HG03432 (cell line): Measurements from ENCODE around the gene ADH7.
"Not testable (repeated sequence)": the region's sequence is repeated elsewhere in the genome, so short reads cannot be mapped to it uniquely, and the experiment has no call there.

ENCODE experiments used
- ATAC-seq: cut with Tn5 transposase; IDR thresholded peaks from one replicate; pipeline ENCODE4 v1.9.1; 2021; ENCODE audit warnings: mild to moderate bottlenecking, moderate library complexity; ENCODE audit not compliant: unreplicated experiment

Gene ADH7

DNA sequence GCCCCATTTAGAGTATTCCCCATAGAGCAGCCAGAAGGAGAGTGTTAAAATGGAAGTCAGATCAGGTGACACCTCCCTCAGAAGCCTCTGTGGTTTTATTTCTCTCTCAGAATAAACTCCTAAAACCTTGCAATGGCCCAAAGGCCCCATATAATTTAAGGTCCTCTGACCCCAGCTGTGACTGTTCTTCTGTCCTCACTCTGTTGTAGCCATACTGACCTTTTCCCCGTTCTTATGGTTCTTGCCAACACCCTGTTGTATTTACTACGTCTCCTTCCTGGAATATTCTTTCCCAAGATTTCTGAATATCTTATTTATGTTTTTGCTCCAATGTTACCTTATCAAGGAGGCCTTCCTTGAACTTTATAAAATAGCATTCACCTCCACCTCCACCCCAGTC is 18.0 kb downstream of the ADH7 start:
- ATAC-seq: no peak

DNA sequence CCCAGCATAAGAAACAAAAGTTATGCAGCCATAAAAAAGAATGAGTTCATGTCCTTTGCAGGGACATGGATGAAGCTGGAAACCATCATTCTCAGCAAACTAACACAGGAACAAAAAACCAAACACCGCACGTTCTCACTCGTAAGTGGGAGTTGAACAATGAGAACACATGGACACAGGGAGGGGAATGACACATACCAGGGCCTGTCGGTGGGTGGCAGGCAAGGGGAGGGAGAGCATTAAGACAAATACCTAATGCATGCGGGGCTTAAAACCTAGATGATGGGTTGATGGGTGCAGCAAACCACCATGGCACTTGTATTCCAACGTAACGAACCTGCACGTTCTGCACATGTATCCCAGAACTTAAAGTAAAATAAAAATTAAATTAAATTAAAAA is 19.4 kb downstream of the ADH7 start:
- ATAC-seq: not testable (repeated sequence)

DNA sequence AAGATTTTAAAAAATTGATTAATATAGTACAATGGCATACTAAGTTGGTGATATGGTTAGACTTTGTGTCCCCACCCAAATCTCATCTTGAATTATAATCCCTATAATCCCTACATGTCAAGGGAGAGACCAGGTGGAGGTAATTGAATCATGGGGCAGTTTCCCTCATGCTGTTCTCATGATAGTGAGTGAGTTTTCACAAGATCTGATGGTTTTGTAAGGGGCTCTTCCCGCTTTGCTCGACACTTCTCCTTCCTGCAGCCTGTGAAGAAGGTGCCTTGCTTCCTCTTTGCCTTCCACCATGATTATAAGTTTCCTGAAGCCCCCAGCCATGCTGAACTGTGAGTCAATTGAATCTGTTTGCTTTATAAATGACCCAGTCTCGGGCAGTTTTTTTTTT is 20.2 kb downstream of the ADH7 start:
- ATAC-seq: not testable (repeated sequence)

DNA sequence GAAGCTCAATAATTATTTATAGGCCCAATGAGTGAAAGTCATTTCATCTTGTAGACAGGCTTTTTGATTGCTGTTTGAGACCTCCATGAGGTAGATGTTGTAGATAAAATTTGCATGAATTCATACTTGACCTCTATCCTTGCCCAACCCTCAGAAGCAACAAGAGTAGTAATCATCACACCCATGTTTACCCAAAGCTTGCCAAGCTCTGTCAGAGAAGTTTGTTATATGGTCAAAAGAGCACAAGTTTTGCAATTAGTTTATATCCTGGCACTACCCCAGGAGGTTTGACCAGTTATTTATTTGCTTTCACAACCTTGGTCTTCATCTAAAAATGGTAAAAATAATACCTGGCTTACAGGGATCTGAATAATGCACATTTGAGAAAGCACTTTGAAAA is 20.7 kb downstream of the ADH7 start:
- no peak for ATAC-seq

DNA sequence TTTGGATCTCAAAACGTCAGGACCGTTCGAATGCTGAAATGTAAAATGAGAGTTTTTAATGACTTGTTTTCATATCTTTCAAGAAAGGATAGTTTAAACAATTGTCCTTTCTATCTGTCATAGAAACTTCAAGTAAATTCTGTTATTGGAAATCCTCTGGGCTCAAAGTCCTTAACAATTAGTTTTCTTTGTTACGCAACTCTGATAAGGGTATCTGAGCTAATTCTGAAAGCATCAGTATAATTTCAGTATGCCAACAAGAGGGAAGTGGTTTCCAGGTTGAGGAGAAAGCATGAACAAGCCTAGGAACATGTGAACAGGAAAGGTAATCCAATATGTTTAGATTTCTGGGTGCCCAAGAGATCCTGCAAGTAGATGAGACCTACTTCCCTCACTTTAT is 22.0 kb downstream of the ADH7 start:
- no peak for ATAC-seq

DNA sequence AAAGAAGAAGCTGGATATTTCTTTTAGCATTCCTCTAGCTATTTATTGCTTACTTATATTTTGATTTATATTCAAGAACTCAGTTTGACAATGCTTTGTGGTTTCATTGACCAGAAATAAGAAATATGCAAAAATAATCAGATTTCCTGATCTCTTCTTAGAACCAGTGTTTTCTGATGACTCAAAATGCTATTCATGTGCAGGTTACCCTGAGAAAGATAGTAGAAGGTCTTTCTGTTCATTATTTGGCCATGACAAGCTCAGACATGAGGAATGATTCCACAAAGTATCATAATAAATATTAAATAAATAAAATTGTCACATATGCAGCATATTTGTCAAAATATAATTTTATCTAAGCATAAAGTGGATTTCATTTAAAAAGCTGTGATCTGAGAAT is 24.1 kb downstream of the ADH7 start:
- ATAC-seq: no peak

DNA sequence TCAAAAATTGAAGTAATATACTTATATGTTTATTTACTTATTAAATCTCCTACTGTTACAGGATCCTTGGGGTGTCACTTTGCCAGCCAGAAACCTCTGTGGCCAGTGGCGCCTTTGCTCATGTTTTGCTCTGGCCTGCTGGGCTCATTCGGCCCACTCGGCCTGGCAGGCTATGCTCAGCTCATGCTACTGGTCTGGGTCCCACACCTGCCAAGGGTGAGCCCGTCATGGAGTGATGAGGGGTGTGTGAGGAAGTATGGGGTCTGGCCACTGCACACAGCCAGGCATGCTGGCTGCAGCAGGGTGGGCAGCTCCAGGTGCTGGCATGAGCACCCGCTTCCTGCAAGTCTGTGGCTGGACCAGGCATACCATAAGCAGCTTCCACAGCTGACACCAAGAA is 25.1 kb downstream of the ADH7 start:
- no peak for ATAC-seq

DNA sequence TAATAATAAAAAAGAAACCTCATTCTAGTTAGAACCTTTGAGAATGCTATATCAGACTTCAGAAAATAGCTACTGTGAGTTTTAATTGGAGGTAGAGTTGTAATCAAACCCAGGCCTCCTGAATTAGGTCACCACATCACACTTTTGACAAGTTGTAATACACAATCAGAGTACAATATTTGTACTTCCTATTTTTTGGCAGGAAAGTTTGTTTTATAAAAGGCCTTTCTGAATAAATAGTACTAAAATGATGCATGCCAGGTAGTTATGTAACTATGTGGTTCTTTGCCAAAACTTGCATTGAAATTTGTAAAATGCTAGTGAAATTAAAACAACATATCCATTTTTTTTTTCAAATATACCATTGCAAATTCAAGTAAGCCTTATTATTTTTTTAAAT is 26.8 kb downstream of the ADH7 start:
- ATAC-seq: no peak

DNA sequence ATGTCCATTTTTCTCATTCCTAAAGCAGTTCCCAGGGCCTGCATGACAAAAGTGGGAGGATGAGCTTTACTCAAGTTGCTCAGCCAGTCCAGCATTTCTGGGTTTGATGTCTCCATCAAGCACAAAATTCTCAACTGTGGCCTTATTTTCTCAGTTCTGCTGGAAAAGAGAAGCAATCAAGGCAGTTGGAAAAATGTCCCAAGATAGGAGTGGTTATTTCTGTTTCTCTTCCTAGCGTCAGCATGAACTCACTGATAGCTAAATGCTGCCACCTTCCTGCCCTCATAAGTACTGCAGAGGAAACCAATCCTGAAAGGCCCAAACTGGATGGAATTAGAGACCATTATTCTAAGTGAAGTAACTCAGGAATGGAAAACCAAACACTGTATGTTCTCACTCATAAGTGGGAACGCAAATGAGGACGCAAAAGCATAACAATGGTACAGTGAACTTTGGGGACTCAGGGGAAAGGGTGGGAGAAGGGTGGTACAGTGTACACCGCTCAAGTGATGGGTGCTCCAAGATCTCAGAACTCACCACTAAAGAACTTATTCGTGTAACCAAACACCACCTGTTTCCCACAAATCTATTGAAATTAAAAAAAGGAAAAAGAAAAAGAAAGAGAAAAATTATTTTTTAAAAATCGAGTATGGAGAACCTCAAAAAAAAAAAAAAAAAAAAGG is 29.6 kb downstream of the ADH7 start:
- ATAC-seq: no peak

DNA sequence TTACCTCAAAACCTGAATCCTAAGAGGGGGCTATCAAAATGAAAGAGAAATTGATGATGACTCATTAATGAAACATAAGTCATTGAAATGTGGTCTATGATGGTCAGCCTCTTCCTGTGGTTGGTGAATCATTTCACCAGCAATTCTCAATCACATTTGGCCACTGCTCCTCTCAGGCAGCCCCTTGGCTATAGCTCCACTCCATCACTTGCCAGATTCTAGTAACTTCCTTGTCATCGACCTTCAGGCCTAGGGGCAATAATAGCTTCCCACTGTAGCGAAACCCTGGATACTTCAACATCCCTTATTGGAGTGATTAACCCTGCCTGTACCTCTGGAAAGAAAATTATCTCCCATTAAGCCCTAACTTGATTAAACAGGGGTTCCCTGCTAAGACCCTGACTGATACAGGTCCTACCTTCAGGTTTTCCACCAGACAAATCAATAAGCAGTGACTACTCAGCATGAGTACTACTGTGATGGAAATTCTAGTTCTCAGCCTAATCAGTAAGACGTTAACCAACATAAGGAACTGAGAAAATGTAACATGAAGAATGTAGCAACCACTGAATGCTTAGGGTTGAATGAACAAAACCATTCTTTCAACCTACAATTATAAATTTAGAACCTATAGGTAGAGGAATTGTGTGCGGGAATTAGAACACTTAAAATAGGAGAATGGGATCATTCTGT is 30.4 kb downstream of the ADH7 start:
- peak; percentile 89 for ATAC-seq

DNA sequence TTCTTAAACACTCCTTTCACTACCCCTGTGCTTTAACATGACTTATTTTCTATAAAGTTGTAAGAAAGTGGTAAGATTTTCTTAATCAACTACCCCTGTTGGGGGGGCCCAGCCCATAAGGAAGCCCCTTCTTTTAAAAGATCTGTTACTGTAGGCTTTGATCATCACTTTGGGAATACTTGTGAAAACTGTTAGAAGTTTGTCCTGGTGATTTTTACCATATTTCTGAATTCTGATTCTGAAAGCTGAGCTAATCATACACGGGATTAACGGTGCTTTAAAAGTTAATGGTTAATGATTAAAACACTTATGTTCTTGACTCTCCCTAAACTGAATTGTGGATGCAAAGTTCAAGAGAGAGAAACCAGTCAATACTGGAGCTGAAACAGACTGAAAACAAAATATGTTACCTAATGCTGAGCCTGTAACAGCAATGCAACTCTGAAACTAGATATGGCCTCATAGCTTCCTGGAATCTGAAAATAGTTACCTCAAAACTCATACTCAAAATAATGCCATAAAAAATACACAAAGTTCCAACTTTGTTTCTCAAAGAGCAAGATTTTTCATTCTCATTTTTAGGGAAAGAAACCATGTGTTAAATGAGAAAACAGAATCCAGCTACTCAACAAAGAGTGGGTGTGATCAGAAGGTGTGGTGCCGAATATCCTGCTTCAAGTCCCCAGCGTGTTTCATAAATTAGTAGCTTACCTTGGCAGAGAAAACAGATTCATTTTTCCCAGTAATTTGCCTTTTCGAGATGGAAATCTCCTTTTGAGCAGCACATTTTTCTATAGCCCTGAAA is 31.6 kb downstream of the ADH7 start:
- ATAC-seq: peak; percentile 76

DNA sequence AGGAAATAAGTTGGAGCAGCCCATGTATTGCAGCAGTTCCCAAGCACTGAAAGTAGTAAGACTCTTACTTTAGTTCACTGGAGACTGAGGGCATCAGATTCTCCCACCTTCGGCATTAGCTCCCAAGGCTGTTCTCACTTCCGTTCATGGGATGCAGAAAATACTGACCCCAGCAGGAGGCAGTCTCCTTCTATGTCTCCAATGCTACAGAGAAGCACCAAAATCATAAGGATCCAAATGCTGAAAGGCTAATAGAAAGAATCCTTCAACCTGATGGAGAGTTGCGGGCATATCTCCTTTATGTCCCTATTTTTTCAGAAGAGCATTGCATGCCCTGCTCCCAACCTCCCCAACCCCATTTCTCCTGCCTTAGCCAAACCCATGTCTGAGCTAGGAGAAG is 32.4 kb downstream of the ADH7 start:
- ATAC-seq: no peak

DNA sequence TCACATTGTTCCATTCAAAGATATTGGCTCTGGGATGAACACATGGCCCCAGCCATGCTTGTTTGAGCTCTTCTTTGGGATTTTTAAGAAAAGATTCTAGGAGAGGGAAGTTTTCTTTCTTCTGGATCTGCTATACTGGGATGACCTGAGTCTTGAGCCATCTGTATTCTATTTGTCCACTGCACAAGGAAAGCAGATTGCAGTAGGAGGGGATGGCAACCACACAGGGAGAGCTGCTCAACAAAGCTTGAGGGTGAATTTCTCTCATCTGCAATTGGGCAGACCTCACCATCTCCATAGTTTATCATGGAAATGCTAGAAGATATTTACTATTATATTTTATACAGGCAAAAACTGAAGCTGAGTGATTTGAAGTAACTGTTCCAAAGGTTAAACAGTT is 34.3 kb downstream of the ADH7 start:
- no peak for ATAC-seq

DNA sequence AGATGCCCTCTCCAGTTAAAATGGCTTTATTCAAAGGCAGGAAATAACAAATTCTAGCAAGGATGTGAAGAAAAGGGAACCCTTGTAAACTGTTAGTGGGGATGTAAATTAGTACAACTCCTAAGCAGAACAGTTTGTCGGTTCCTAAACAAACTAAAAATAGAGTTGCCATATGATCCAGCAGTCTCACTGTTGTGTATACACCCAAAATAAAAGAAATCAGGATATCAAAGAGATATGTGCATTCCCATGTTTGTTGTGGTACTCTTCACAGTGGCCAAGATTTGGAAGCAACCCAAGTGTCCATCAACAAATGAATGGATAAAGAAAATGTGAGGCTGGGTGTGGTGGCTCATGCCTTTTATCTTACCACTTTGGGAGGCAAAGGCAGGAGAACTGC is 36.1 kb downstream of the ADH7 start:
- ATAC-seq: no peak

DNA sequence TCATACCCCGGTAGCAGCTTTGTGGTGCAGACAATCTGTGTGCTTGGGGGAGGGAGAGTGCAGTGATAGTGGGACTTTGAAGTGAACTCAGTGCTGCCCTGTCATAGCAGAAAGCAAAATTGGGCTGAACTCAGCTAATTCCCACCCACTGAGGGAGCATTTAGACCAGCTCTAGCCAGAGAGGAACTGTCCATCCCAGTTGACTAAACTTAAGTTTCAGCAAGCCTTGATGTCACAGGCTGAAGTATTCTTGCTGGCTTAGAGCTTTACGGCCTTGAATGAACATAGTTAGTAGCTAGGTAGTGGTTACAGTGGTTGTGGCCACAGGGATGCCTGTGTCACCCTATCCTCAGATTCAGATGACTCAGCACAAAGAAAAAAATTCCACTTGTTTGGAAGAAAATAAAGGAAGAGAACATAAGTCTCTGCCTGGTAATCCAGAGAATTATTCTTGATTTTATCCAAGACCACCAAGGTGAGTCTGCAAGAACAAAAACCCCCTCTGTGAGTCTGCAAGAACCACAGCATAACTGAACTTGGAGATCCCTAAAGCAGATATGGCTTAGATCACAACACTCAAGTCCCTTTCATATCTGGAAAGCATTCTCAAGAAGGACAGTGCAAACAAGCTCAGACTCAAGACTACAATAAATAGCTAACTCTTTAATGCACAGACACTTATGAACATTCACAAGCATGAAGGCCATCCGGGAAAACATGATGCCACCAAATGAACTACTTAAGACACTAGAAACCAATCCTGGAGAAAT is 39.4 kb downstream of the ADH7 start:
- ATAC-seq: peak; percentile 60

DNA sequence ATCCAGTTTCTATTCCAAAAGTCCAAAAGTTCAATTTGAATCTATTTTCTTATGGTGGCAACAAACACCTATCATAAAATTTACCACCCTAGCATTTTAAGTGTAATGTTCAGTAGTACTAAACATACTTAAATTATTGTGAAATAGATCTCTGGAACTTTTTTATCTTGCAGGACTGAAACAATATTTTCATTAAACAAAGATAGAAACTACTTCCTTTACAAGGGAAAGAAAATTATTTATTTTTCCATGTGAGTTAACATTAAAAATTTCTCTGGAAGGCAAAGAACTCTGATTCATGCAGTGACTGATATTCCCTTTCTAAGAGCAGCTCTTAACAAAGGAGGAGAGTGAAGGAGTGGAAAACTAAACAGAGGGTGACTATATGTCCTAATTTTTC is 40.2 kb downstream of the ADH7 start:
- ATAC-seq: no peak

DNA sequence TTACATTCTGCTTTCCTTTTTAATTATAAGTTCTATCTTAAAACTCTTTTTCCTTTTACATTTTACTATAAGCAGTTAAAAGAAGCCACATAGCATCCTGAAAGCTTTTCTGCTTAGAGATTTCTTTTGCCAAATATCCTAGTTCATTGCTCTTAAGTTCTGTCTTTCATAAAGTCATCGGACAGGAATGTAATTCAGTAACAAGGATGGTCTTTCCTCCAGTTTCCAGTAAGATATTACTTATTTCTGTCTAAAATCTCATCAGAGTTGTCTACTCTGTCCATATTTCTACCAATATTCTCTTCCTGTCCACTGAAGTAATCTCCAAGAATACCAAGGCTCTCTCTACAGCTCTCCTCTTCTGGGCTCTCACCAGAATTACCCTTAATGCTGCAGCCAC is 45.1 kb downstream of the ADH7 start:
- ATAC-seq: no peak

DNA sequence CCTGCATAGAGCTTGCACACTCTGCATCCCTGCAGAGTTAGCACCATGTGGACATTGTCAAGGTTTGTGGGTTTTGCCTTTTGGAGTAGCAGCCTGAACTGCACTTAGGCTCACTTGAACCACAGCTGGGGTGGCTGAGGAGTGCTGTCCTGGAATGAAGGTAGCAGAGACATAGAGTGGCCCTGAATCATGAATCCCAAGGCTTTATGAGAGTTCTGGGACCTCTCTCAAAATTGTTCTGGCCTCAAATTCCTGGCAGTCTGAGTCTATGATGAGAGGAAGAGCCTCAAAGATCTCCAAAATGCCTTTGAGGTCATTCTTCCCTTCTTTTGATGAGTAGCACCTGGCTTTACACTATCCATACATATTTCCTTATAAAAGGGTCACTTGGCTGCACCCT is 45.5 kb downstream of the ADH7 start:
- ATAC-seq: no peak

DNA sequence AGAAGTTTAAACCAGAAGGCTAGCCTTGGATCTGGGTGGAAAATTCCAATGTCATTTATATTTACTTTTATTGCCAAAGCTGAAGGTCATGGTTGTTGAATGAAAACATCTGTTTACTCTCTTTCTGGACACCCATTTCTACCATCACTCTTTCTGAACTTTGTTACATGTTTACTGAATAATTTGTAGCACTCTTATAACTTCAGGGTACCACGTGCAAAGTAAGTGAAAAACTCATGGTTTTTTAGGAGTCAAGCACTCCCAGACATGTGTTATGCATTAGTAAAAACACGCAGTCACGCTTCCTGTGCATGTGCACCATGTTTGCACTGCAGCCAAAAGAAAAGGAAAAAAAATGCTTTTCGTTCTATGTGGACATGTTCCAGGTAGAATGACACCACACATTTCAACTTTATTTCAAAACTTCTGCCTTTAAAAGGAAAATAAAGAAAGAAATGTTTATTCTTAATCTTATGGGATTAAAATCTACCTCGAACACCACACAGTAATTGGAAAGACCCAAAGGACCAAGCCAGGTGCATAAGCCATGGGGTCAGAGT is 51.2 kb downstream of the ADH7 start:
- no peak for ATAC-seq

DNA sequence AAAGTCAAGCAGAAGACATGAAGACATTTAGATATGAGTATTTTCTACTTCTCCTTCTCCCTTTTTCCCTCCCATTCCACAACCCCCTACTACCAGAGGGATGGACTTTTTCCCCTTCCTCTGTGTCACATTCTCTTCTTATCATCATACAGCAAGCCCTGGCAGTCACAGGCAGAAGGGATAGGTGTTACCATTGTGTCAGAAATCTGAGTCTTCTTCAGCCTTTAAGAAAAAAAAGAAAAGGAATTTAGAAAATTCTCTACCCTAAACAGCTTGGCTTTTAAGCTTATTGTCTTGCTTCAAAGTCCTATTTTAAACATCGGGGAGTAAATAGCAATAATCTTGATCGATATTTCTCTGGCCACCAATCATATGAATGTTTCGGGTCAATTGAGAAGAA is 51.7 kb downstream of the ADH7 start:
- no peak for ATAC-seq

DNA sequence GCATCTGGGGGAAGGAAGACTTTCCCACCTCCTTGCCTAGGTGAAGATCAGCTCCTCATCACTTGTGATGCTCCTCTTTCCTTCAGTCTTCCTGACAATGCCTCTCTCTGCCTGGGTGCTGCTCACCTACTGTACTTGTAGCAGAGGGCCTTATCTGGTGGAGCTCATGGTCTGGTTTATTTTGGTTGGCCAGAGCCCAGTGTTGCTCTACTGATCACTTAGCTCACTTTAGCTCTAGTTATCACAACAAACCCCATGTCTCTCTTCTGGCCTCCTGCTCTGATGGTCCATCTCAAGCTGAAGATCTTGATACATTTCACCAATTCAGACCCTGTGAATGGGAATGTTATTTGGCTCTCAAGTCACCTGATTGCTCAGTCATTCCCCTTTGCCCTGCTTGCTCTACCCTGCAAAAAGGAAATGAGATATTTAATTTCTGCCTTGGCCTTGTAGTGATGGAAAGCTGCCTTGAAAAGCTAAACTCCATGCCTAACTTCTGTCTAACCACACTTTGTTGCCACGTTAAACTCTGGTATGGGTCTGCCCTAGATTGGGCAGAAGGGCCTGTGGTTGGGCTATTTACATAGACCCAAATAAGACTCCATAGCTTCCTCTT is 52.3 kb downstream of the ADH7 start:
- ATAC-seq: no peak
